Cortex of kidney (tissue), 1 donor: ENCODE results near the gene MTURN.

Experiments used
- DNase-seq: peaks from one replicate; lab custom pipeline; 2025; lab: John Stamatoyannopoulos, UW

Gene MTURN

GRCh38 chr7:30136117-30136731 lies 1.4 kb downstream of the MTURN start:
- DNase-seq, result no peak

GRCh38 chr7:30136743-30137485 lies 2.1 kb downstream of the MTURN start:
- no peak for DNase-seq

- no peak for DNase-seq
Observed at GRCh38 chr7:30139836-30140384, 5.1 kb downstream of the MTURN start.

- DNase-seq, result no peak
Observed at GRCh38 chr7:30140456-30140855, 5.7 kb downstream of the MTURN start.

- no peak for DNase-seq
Observed at GRCh38 chr7:30142710-30143109, 7.9 kb downstream of the MTURN start.

- no peak for DNase-seq
Observed at GRCh38 chr7:30143748-30144251, 9.0 kb downstream of the MTURN start.

- no peak for DNase-seq
Observed at GRCh38 chr7:30144657-30145306, 10.0 kb downstream of the MTURN start.

- DNase-seq, result no peak
Observed at GRCh38 chr7:30145426-30145970, 10.7 kb downstream of the MTURN start.

- DNase-seq, result no peak
Observed at GRCh38 chr7:30146127-30146612, 11.4 kb downstream of the MTURN start.

- DNase-seq, result no peak
Observed at GRCh38 chr7:30147223-30147622, 12.4 kb downstream of the MTURN start.

GRCh38 chr7:30147785-30148184 lies 13.0 kb downstream of the MTURN start:
- no peak for DNase-seq

- no peak for DNase-seq
Observed at GRCh38 chr7:30148426-30148825, 13.6 kb downstream of the MTURN start.

GRCh38 chr7:30148951-30149459 lies 14.2 kb downstream of the MTURN start:
- DNase-seq, result no peak

- no peak for DNase-seq
Observed at GRCh38 chr7:30149640-30150272, 15.0 kb downstream of the MTURN start.

- DNase-seq, result no peak
Observed at GRCh38 chr7:30150711-30151110, 15.9 kb downstream of the MTURN start.

- no peak for DNase-seq
Observed at GRCh38 chr7:30154111-30154587, 19.4 kb downstream of the MTURN start.

GRCh38 chr7:30155481-30155880 lies 20.7 kb downstream of the MTURN start:
- no peak for DNase-seq

GRCh38 chr7:30157204-30157603 lies 22.4 kb downstream of the MTURN start:
- DNase-seq, result no peak

- DNase-seq, result no peak
Observed at GRCh38 chr7:30159163-30159562, 24.4 kb downstream of the MTURN start.

- DNase-seq, result no peak
Observed at GRCh38 chr7:30159698-30160143, 24.9 kb downstream of the MTURN start.

GRCh38 chr7:30160329-30160728 lies 25.5 kb downstream of the MTURN start:
- DNase-seq, result no peak
